ENCODE data around the gene ZNF292. TPM values are rescaled to one million over a fixed set of nuclear protein-coding genes. Genes with fewer than 3 reads are reported as not detected.

The ZNF292 gene
- total RNA-seq, 1 donor = 34.7 TPM

DNA sequence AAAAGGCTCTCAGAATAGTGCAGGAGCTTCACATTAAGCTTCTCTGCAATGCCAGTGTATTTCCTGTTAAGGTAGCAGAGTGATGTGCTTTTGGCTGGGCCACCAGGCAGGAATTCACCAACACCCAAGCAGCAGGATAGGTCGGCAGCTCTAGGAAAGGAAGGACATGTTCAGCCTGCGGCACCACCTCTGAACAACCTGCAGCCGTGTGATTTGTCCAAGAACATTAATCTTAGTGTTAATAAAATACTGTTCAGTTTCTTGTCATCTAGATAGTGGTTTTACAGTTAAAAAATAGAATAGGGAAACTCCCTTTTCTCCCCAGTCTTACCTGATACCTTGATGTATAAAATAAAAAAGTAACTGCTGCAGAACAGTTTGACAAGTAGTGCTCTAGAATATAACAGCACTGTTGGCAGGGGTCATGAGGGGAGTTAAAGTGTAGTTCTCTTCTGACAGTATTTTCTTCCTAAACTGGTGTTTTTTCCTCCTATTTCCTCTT is 18.8 kb downstream of the ZNF292 start:
- H3K4me3 ChIP-seq (ENCODE audit: low read depth, low read length) = no peak overlapping the region
- TF ChIP-seq CTCF (IDR thresholded peaks at IDR 0.05; ENCODE audit: insufficient read depth, low read length) = no peak
- no peak for DNase-seq (ENCODE audit: low read depth)

- TF ChIP-seq CTCF (IDR thresholded peaks at IDR 0.05; ENCODE audit: insufficient read depth, low read length) = no peak
- no peak for DNase-seq (ENCODE audit: low read depth)
- H3K4me3 ChIP-seq (ENCODE audit: low read depth, low read length) = no peak overlapping the region
Observed at GRCh38 chr6:87176493-87176892, 21.1 kb downstream of the ZNF292 start.

DNA sequence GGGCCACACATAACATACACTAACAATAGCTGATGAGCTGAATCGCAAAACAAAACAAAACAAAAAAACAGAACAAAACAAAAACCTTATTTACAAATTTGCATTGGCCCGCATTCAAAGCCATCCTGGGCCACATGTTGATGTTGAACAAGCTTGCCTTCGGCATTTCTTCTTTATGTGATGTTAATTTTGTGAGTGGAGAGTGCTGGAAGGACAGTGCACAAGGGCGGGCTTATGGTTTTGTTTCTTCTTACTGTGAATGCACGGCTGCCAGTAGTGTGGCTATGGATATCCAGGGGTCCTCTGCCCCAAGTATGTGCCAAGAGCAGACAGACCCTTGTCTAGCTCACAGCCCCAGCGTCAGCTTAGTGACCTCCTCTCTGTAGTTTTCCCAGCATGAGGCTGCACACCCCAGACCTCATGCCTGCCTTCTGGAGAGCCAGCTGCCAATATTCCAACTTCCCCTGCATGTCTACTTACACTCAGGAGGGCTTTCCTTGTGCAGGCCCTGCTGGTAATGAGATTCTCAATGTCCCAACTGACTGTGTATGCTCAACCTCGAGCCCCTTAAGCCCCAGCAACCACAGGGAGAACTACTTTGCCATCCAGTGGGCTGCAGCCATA is 24.9 kb downstream of the ZNF292 start:
- no peak for DNase-seq (ENCODE audit: low read depth)
- TF ChIP-seq CTCF (IDR thresholded peaks at IDR 0.05; ENCODE audit: insufficient read depth, low read length) = no peak
- no peak overlapping the region for H3K4me3 ChIP-seq (ENCODE audit: low read depth, low read length)

- no peak overlapping the region for H3K4me3 ChIP-seq (ENCODE audit: low read depth, low read length)
- no peak for DNase-seq (ENCODE audit: low read depth)
- TF ChIP-seq CTCF (IDR thresholded peaks at IDR 0.05; ENCODE audit: insufficient read depth, low read length) = no peak
Observed at GRCh38 chr6:87181903-87182302, 26.5 kb downstream of the ZNF292 start.

DNA sequence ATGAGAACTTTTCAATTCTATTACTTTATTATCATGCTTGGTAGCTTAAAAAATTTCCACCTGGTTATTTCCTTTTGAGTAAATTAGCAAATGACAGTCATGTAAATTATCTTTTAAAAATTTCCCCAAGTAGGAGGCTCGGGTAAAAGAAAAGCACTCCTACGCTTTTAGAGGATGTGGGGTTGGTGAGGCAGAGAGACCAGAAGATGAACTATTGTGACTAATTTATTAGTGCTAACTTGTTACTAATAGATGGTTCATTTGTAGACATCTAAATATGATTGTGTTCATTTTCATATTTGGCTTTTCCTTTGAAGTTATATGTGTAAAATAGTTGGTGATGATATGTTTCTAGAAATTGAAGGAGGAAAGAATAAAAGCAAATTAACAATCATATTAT is 27.0 kb downstream of the ZNF292 start:
- H3K4me3 ChIP-seq (ENCODE audit: low read depth, low read length) = no peak overlapping the region
- no peak for DNase-seq (ENCODE audit: low read depth)
- TF ChIP-seq CTCF (IDR thresholded peaks at IDR 0.05; ENCODE audit: insufficient read depth, low read length) = no peak

GRCh38 chr6:87182940-87183339 is 27.6 kb downstream of the ZNF292 start:
- H3K4me3 ChIP-seq (ENCODE audit: low read depth, low read length) = no peak overlapping the region
- no peak for DNase-seq (ENCODE audit: low read depth)
- TF ChIP-seq CTCF (IDR thresholded peaks at IDR 0.05; ENCODE audit: insufficient read depth, low read length) = no peak

GRCh38 chr6:87183687-87184086 is 28.3 kb downstream of the ZNF292 start:
- DNase-seq (ENCODE audit: low read depth) = peak; percentile 56
- no peak for TF ChIP-seq CTCF (IDR thresholded peaks at IDR 0.05; ENCODE audit: insufficient read depth, low read length)
- no peak overlapping the region for H3K4me3 ChIP-seq (ENCODE audit: low read depth, low read length)
